ENCODE results near the gene SHISA4.

The SHISA4 gene

GRCh38 chr1:201902198-201902597 is 13.5 kb downstream of the SHISA4 start:
- DNase-seq (ENCODE audit: low read depth, low spot score): no peak
- in situ Hi-C loops (cut with HindIII; ENCODE audit: low sequenced_read_pairs): no loop called here
- no peak overlapping the region for H3K4me3 ChIP-seq (ENCODE audit: low read depth, low read length)
- no peak for TF ChIP-seq CTCF (IDR thresholded peaks at IDR 0.05; ENCODE audit: low read depth, low read length)

GRCh38 chr1:201903135-201903534 is 14.4 kb downstream of the SHISA4 start:
- DNase-seq (ENCODE audit: low read depth, low spot score): no peak
- no peak overlapping the region for H3K4me3 ChIP-seq (ENCODE audit: low read depth, low read length)
- in situ Hi-C loops (cut with HindIII; ENCODE audit: low sequenced_read_pairs): no loop called here
- no peak for TF ChIP-seq CTCF (IDR thresholded peaks at IDR 0.05; ENCODE audit: low read depth, low read length)

GRCh38 chr1:201904579-201904978 is 15.9 kb downstream of the SHISA4 start:
- no peak overlapping the region for H3K4me3 ChIP-seq (ENCODE audit: low read depth, low read length)
- peak; percentile 84 for DNase-seq (ENCODE audit: low read depth, low spot score)
- in situ Hi-C loops (cut with HindIII; ENCODE audit: low sequenced_read_pairs): no loop called here
- no peak for TF ChIP-seq CTCF (IDR thresholded peaks at IDR 0.05; ENCODE audit: low read depth, low read length)

GRCh38 chr1:201905234-201905890 is 16.7 kb downstream of the SHISA4 start:
- no peak for DNase-seq (ENCODE audit: low read depth, low spot score)
- in situ Hi-C loops (cut with HindIII; ENCODE audit: low sequenced_read_pairs): no loop called here
- H3K4me3 ChIP-seq (ENCODE audit: low read depth, low read length): no peak overlapping the region
- TF ChIP-seq CTCF (IDR thresholded peaks at IDR 0.05; ENCODE audit: low read depth, low read length): no peak

- in situ Hi-C loops (cut with HindIII; ENCODE audit: low sequenced_read_pairs): no loop called here
- no peak for TF ChIP-seq CTCF (IDR thresholded peaks at IDR 0.05; ENCODE audit: low read depth, low read length)
- H3K4me3 ChIP-seq (ENCODE audit: low read depth, low read length): no peak overlapping the region
- no peak for DNase-seq (ENCODE audit: low read depth, low spot score)
Measured at GRCh38 chr1:201906336-201906735, 17.6 kb downstream of the SHISA4 start.

GRCh38 chr1:201907621-201908020 is 18.9 kb downstream of the SHISA4 start:
- DNase-seq (ENCODE audit: low read depth, low spot score): no peak
- TF ChIP-seq CTCF (IDR thresholded peaks at IDR 0.05; ENCODE audit: low read depth, low read length): no peak
- no peak overlapping the region for H3K4me3 ChIP-seq (ENCODE audit: low read depth, low read length)
- in situ Hi-C loops (cut with HindIII; ENCODE audit: low sequenced_read_pairs): no loop called here

Data from astrocyte of the spinal cord (primary cell).